ENCODE data around the gene CEBPE.
A peak's percentile ranks its signal among the peaks of the same experiment; 100 is the strongest.

CEBPE gene

DNA sequence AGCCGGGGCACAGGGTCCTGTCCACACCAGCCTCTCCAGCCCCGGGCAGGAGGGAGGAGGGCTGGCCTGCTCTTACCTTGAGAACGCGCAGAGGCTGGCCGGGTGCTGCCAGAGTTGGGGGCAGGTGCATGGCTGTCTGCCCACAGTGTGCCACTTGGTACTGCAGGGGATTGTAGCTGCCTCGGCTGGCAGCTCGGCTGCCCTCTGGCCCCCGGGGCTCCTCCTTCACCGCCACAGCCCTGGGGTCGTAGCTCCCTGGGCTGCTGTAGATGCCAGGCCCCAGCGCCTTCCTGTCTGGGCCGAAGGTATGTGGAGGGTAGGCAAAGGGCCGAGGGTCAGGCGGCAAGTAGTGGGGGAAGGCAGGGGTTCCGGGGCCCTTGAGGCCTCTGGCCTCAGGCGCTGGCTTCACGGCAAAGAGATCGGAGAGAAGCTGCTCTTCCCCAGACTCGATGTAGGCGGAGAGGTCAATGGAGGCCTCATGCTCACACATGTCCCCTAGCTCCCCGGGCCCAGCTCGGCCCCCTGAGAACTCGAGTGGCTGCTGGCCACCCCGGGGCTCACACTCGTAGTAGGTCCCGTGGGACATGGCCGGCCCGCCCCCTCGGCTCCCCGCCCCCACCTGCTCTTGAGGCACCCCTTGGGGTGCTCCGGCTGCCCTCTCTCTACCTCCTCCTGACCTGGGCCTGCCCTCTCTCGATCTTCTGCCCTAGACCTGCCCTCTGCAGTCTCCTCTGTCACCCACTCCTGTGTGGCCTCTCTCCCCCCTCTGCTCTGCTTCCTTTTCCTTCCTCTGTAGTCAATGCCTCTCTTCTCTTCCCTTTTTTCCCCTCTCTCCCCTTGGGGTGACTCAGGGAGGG is at the start of gene CEBPE:
CEBPE (minus strand) TSS at position 750 of the 857 bp plus-strand sequence; CDS start at position 586, 164 bp downstream.
- DNase-seq: no peak

DNA sequence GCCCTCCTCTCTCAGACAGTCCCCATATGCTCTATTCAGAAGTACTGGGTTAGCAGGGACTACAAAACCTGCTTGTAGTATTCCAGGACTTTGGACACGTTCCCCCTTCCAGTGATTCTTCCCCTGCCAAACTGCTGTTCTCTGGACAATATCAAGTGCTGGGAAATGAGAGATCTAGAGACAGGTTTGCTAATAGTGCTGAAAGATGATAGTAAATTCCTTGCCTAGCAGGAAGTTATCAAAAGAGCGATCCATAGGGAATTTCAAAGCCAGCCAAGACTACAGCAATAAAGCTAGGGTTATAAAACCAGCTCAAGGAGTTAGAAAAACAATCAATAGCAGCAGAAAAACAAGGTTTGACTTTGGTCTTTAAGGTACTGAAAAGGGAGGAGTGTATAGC is 49.2 kb upstream of the CEBPE start:
- no peak for DNase-seq

DNA sequence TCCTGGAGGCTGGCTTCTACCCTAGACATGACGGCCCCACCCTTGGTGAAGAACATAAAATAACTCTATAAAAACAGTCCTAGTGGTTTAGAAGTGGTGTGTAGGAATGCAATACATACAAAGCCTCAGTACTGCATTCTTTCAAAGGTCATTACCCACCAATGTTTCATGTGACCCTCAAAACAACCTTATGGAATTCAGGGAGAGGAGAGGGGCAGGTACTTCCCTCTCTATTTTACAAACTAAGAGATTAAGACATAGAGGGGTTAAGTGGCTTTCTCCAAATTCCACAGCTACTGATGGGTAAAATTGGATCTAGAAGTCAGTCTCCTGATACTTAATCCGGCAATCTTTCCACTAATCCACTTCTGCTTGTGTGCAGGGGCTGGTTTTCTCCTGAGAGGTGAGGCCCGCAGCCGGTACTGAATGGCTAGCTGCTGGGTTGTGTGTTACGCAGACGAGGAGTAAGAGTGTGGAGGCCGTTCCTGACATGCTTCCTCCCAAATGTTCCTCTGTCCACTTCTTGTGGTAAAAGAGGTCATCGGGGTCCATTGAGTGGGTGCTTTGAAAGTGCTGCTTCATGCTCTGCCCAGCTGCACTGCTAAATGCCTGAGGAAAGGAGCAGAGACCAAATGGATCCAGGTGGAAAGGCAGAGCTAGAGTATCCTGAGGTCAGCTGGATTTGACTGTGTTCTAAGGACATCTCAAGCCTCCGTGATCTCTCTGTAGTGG is 48.2 kb upstream of the CEBPE start:
- DNase-seq: no peak

DNA sequence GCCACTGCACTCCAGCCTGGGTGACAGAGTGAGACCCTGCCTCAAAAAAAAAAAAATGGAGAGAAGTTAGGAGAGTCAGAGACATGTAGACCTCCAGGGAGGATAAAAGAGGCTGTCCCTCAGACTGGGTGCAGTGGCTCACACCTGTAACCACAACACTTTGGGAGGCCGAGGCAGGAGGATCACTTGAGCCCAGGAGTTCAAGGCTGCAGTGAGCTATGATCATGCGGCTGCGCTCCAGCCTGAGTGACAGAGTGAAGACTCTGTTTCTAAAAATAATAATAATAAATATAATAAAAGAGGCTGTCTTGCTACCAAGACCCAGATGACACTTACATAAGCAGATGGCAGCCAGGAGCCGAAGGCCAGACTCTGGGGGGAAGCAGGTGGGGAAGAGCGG is 45.9 kb upstream of the CEBPE start:
- no peak for DNase-seq

DNA sequence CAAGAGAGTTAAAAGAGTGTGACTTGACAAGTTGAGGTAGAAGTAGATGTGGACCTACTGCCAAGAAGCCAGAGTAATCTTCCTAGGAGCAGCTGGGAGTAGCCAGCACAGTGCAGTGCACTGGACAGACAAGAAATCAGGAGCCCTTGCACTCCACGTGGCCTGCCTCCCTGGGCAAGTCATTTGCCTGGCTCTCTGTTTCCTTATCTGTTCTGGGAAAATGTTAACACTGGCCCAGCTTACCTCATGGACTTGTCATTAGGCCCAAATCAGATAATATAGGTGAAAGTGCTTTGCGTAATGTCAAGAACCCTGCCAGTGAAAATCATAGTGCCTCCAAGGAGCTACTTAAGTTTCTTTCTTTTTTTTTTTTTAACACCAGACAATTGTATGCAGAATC is 45.2 kb upstream of the CEBPE start:
- DNase-seq: no peak

DNA sequence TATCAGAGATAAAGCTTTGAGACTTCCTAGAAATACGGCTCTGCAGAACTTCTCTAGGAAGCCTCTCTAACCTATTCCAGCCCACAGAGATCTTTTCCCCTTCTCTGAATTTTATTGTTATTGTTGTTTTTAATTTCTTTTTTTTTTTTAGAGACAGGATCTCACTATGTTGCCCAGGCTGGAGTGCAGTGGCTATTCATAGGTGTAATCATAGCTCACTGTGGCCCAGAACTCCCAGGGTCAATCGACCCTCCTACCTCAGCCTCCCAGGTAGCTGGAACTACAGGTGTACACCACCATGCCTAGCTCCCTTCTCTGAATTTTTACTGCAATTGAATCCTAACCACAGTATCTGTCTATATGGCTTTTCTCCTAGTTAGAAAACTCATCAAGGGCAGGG is 44.8 kb upstream of the CEBPE start:
- no peak for DNase-seq

DNA sequence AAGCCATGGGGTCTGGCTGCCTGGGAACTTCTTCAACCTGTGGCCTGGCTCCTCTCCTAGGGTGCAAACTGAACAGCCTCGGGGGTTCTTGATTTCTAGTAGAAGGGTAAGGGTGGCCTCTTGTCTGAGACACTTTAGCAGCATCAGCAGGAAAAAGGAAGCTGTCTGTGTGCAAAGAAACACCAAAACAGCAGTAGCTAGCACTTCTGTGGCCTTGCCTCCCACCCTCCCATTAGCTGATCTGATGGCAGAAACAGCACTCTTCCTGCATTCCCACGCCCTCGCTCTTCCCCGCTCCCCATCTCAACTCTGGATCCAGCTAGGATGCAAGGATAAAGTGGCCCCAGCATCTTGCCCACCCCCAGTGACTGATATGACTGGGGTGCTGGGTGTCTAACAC is 43.7 kb upstream of the CEBPE start:
- DNase-seq: no peak

DNA sequence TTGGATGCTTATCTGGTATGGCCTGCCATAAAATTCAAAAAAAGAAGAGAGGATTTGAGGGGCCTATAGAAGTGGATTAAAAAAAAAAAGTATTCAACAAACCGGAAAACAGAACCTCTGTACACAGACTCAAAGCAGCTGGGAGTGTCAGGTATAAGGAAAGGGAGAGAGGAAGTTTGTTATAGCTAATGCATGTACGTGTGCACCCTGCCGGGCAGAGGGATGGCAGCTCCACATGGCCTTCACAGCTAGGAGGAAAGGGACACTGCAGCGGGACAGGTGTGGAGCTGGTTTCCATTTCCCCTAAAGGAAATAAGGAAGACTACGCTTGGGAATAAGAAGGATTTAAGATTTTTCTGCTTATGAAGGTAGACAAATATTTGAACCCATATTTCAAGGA is 43.0 kb upstream of the CEBPE start:
- no peak for DNase-seq

DNA sequence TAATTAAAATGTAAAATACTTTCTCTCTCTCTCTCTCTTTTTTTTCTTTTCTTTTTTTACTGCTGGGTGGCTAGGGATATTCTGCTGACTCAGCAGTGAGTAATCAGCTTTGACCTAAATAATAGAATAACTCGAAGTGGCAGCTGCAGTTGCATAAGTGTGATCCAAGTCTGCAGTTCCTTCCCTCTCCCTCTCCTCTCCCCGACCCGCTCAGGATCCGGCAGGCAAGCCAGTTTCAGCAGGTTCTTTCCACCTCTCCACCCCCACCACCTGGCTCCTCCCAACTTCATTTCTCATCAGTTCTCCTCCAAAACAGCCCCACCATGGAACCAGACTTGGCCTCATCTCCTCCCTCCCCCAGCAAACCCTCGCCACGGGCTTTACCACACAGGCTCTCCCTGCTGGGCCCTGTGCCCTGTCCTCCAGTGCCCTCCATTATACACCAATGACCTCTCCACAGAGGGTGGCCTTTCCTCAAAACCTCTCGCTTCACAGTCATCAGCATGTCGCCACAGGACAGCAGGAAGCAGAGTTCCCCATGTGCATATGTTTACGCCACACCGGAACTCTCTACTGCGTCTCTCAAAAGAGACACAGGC is 42.0 kb upstream of the CEBPE start:
- no peak for DNase-seq

DNA sequence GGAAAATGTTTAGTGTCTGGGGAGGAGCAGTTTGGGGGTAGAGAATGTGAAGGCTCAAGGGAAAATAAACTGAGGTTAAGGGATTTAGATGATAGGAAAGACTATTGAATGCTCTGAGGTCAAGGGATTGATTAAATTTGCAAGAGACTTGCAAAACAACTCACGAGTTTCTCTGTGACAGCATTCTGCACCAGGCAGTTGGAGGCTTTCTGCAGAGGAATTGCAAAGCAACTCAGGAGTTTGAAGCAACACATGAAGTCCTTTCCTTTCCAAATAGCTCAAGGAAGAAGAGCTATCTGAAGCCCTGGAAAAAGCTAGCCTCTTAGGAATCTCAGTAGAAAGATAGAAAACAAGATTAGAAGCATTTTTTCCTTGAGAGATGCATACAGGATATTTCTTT is 40.5 kb upstream of the CEBPE start:
- no peak for DNase-seq

DNA sequence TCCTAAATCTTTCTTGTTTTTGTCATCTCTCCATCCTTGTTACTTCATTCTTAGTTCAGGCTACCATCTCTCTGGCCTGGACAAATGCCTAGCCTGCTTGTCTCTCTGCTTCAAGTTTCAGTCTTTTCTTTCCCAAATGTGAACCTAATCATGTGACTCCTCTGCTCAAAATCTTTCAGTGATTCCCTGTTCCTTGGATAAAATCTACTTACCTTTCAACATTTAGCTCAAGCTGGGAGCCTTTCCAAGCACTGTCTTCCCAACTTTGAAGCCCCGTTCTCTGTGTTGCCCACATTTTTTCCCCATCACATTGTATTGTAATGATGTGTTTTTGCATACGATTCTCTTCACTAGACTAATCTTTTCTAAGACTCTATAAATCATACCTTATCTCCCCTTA is 39.7 kb upstream of the CEBPE start:
- no peak for DNase-seq

DNA sequence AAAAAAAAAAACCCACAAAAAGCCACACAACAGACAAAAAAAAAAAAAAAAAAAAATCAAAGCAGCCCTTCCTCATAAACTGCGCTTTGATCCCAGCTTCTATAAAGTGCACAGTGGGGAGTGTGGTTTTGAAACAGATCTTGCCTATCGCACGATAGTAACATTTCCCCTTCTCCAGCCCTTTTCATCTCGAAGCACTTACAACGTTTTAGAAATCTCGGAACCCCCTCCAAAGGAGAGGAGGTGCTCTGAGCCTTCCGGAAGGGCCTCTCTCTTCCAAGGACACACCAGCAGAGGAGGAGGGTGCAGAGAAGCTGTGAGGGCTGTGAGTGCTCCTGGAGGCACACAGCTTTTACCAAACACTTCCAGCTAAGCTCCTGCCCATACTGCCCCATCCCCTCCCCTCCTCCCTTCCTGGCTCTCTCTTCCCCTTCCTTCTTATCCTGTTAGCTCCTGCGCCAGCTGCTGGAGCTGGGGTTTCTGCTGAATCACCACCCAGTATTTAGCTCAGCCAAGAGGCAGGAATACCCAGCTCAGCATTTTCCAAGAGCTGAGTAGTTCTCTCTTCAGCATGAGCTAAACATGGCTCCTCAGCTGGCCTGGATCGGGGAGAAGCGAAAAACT is 36.0 kb upstream of the CEBPE start:
- DNase-seq: peak; percentile 16

DNA sequence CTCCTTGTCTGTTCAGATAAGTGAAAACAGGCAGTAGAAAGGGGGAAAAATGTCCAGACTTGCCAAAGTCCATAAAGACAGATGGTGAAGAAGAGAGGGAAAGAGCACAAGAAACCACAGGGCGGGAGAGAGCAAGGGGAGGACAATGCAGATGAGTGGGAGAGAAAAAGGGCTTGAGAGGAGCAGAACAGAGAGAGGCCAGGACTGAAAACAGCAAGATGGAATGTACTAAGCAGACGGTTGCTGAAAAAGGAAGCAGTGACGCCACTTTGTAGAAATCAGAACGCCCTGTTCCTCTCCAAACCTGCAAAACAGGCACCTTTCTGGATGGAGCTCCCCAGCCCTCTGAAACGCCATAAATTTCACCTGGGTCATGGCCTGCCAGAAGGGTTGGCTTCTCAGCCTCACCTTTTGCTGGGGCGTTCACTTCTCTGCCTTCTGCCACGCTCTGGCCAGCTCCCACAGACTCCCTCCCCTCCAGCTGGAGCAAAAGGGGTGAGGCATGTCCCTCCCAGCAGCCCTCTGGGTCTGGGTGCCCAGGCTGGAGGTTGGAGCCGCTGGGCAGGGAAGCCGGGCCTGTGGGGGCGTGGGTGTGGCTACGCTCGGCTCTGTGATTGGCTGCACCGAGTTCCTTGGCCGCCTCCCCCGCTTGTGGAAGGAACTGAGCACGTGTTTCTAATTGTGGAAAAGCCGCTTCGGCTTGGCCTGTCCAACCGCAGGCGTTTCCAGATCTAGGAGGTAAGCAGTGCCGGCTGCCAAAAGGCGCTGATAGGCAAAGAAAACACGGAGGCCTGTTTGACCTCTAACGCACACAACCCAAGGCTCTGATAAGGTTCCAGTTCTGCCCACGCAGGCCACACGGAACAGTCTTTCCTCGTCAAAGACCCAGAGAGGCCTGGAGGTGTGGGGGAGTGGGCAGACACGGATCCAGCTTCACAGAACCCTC is 35.1 kb upstream of the CEBPE start:
- peak; percentile 21 for DNase-seq

DNA sequence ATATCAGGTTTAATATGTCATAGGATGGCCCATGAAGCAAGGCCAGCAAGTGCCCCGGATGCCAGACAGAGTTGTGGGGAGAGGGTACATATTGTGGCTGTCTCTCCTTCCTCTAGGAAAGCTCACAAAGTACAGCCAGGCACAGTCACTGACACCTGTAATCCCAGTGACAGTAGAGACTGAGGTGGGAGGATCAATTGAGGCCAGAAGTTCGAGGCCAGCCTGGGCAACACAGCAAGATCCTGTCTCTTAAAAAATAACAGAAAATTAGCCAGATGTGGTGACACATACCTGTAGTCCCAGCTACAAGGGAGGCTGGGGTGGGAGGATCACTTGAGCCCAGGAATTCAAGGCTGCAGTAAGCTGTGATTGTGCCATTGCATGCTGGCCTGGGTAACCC is 32.3 kb upstream of the CEBPE start:
- no peak for DNase-seq

DNA sequence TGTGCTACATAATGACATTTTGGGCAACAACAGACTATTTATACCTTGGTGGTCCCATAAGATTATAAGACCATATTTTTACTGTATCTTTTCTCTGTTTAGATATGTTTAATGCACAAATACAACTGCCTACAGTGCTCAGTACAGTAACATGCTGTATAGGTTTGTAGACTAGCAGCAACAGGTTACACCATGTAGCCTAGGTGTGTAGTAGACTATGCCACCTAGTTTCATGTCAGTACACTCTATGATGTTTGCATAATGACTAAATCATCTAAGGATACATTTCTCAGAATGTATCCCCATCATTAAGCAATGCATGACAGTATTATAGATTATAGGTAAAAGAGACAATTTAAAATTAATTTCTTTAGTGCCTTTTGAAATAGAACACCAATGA is 30.7 kb upstream of the CEBPE start:
- DNase-seq: no peak

DNA sequence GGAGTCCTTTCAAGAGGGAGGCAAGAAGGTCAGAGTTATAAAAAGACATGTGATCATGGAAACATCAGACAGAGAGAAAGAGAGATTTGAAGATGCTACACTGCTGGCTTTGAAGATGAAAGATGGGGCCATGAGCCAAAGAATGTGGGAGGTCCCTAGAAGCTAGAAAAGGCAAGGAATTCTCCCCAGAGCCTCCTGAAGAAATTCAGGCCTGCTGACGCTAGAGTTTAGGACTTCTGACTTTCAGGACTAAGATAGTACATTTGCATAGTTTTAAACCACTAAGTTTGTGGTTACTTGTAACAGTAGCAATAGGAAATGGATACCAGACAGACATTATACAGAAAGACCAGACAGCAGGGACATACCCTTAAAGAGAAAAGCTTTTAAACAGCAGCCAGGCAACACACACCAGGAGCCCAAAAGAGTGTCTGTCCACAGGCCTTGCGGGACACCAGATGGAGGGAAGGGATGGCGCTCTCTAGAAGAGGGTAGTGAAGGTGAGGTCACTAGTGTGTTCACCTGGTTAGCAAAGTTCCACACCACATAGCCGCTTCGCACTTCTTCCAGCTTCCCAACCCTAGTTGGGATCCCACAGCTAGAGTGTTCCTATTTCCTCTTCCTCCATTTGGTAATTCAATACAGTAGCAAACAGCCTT is 29.7 kb upstream of the CEBPE start:
- DNase-seq: no peak

DNA sequence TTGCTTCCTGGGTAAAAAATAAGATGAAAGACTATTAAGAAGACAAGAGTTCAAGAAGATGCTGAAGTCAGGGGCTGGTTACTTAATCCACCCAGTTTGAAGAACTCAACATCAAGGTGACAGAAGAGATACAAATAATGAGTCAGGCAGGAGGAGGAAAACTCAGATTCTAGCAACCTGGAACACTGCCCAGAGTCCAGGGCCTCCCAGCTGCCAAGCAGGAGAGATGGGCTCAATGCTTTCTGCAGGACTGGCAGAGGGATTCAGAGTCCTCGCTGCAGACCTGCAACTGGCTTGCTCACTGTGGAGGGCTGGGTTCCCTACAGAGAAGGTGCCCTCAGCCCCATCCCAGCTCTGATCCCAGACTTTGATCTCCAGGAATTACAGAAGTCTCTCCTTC is 28.6 kb upstream of the CEBPE start:
- no peak for DNase-seq

DNA sequence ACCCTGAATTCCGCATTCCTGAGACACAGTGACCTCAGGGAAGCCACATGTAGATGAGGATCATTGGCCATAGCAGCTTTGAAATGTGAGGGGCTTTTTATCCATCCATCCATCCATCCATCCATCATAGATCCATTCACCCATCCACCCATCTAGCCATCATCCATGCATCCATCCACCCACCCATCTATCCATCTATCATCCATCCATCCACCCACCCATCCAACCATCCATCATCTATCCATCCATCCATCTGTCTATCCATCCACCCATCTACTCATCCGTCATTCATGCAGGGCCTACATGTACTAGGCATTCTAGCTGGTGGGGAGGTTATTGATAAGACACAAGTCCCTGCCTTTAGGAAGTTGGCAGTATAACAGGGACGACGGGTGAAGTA is 27.9 kb upstream of the CEBPE start:
- DNase-seq: no peak

DNA sequence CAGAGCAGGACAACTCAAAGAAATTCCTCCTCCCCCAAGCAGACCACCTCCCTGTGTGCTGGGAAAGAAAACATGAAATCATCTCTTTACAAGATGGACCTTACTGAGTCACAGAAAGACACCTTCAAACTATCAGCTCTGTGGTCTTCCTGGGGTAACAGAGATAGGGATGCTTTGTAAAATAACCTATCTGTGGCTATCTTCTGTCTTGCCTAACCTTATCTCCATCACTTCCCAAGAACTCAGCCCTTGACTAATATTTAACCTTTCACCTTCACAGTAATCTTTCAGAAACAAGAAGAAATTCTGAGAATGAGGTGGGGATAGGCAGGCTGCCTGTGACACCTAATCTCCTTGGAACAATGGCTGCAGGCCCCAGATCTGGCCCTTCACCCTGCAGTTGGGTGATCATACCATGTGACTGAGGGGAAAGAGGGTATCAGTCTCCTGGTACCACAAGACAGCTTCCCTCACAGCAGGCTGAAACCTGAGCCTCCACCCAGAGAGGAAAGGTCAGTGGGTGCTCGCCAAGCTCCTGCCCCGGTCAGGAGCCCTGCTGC is 27.4 kb upstream of the CEBPE start:
- no peak for DNase-seq

DNA sequence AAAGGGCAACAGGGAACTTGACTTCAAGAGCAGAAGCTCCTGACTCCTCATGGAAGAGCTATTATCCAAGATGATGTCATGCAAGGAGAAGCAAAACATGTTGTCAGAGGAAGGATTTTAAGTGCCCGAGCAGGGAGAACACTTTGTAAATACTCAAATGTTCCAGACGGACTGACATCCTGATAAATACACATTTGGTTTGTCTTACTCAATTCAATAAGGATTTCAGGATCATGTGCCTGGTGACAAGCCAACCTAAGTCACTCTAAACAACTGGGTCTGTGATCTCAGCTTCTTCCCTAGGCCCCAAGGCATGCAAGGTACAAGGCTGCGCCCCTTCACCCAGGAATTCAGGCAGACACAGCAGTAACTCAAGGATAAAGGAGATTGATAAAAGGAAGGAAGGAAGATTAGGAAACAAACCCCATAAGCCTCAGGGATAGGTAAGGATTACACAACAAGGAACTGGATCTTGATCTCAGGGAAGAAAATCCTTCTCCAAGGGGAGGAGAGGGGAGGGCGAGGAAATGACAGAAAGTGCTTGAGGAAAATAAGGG is 26.8 kb upstream of the CEBPE start:
- no peak for DNase-seq

DNA sequence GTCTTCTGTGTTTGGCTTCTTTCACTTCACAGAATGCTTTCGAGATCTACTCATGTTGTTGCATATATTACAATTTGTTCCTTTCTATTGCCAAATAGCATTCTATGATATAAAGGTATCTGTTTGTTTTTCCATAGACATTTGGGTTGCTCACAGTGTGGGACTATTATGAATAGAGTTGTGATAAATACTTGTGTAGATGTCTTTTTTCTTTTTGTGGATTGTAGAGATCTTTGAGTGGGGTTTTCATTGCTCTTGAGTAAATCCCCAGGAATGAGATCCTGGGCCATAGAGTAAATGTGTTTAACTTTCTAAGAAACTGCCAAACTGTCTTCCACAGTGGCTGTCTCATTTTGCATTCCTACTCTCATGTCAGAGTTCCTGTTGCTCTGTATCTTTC is 24.9 kb upstream of the CEBPE start:
- no peak for DNase-seq

Measured in CD4-positive, alpha-beta T cell treated with Interleukin-6 for 4 hours (primary cell).